Dermis blood vessel endothelial cell (primary cell): Measurements from ENCODE around the gene SOX21. TPM values are rescaled to one million over a fixed set of nuclear protein-coding genes. Genes with fewer than 3 reads are reported as not detected.

Experiments used
- DNase-seq: peaks from one replicate; pipeline ENCODE4 v3.0.0; 2010
- total RNA-seq: library from RNA; depleted of rRNA; stranded (reverse); fragments of >200 nt; gene quantifications from 2 replicates; pipeline ENCODE4 v1.2.3, GENCODE V29; 2014

The SOX21 gene
- total RNA-seq, 1 donor from 2014 or later = not detected

- no peak for DNase-seq
Measured at GRCh38 chr13:94709001-94709834, 3.1 kb downstream of the SOX21 start.

- no peak for DNase-seq
Measured at GRCh38 chr13:94708031-94708859, 4.1 kb downstream of the SOX21 start.

- DNase-seq = no peak
Measured at GRCh38 chr13:94707400-94708021, 4.8 kb downstream of the SOX21 start.

- no peak for DNase-seq
Measured at GRCh38 chr13:94706843-94707399, 5.4 kb downstream of the SOX21 start.

- no peak for DNase-seq
Measured at GRCh38 chr13:94706101-94706842, 6.1 kb downstream of the SOX21 start.

GRCh38 chr13:94705081-94706030 lies 7.0 kb downstream of the SOX21 start:
- DNase-seq = no peak

GRCh38 chr13:94704377-94705080 lies 7.8 kb downstream of the SOX21 start:
- no peak for DNase-seq

GRCh38 chr13:94703721-94704314 lies 8.5 kb downstream of the SOX21 start:
- no peak for DNase-seq

GRCh38 chr13:94703271-94703670 lies 9.1 kb downstream of the SOX21 start:
- DNase-seq = no peak

GRCh38 chr13:94702181-94703041 lies 9.9 kb downstream of the SOX21 start:
- DNase-seq = no peak

GRCh38 chr13:94701313-94702180 lies 10.8 kb downstream of the SOX21 start:
- no peak for DNase-seq

GRCh38 chr13:94700536-94700935 lies 11.8 kb downstream of the SOX21 start:
- DNase-seq = no peak

- DNase-seq = no peak
Measured at GRCh38 chr13:94700051-94700535, 12.3 kb downstream of the SOX21 start.

GRCh38 chr13:94696171-94696570 lies 16.2 kb downstream of the SOX21 start:
- DNase-seq = no peak

GRCh38 chr13:94692030-94692429 lies 20.3 kb downstream of the SOX21 start:
- DNase-seq = no peak

- DNase-seq = no peak
Measured at GRCh38 chr13:94683409-94683808, 28.9 kb downstream of the SOX21 start.

- no peak for DNase-seq
Measured at GRCh38 chr13:94682229-94682628, 30.1 kb downstream of the SOX21 start.

GRCh38 chr13:94679614-94680013 lies 32.7 kb downstream of the SOX21 start:
- no peak for DNase-seq
